ENCODE data around the gene ZNF677. TPM values are rescaled to one million over a fixed set of nuclear protein-coding genes. Genes with fewer than 3 reads are reported as not detected.

Gene ZNF677
- total and polyA plus RNA-seq, 10 of the 15 experiments (the other 5 are each of a cell fraction or from before 2014, with no cell fraction given): 0.07 to 0.68 (median 0.16) TPM; not detected in 6

GRCh38 chr19:53246498-53246897, 8.2 kb downstream of the ZNF677 start:
- ChIA-PET CTCF (no interaction called here), POLR2A (no interaction called here), RAD21 (ENCODE audit: unreplicated experiment) (no interaction called here), SMC1A (ENCODE audit: uncharacterized antibody, unreplicated experiment) (interaction anchor here (0.6 kb wide), 1 partner anchor 145 kb away, joined by 3 read pairs; no protein-coding TSS in a partner anchor)
- intact Hi-C loops (cut with micrococcal nuclease; ENCODE audit: unreplicated experiment): no loop called here
- BruUV-seq (replicated peaks): no TSS peak
- no peak overlapping the region for H3K4me3 ChIP-seq
- TF ChIP-seq ATF7 (IDR thresholded peaks at IDR 0.05; ENCODE audit: low read depth) (peak; percentile 49), SPI1 (IDR thresholded peaks at IDR 0.05; ENCODE audit: borderline replicate concordance, insufficient read depth, low read depth, low read length) (peak; percentile 76; the same call in 1 of the 2 replicates), IRF4 (IDR thresholded peaks at IDR 0.05; ENCODE audit: low read depth, low read length) (0 out of 2 replicates have a peak, but pooled peaks have one; percentile 12), BRCA1 (IDR thresholded peaks at IDR 0.05; ENCODE audit: low read depth, low read length) (no peak), ASH2L (IDR thresholded peaks at IDR 0.05; ENCODE audit: borderline replicate concordance, low read depth) (no peak)
- no peak overlapping the region for H3K9ac ChIP-seq (ENCODE audit: control insufficient read depth, insufficient read depth, low read length)
- no peaks in the 10 kb centered on the region for H3K36me3 ChIP-seq (ENCODE audit: control insufficient read depth in 2 of 2, insufficient read depth in 2 of 2, low read length in 1 of 2)
- ATAC-seq: peak; percentile 45; the same call in 2 of the 3 replicates
- no peak overlapping the region for H3K27ac ChIP-seq (ENCODE audit: control insufficient read depth, insufficient read depth)
- no peak overlapping the region for H3K4me2 ChIP-seq (ENCODE audit: control insufficient read depth, insufficient read depth)
- 0% methylated on average over 1 of the region's 1 CpG for WGBS (ENCODE audit: insufficient coverage, insufficient replicate concordance, low lambda C conversion rate, missing lambda C conversion rate)
- no peaks in the 10 kb centered on the region for H4K20me1 ChIP-seq (ENCODE audit: control insufficient read depth, insufficient read depth)
- FAIRE-seq: no peak
- in situ Hi-C loops (cut with MboI): no loop called here
- H2AFZ ChIP-seq (ENCODE audit: control insufficient read depth, low read depth, low read length): no peak overlapping the region
- no peaks in the 10 kb centered on the region for H3K4me1 ChIP-seq (ENCODE audit: control insufficient read depth, insufficient read depth, low read length)
- peak; percentile 5 for DNase-seq (ENCODE audit: low read depth, low spot score)
- no peaks in the 10 kb centered on the region; the same call in 2 of the 3 replicates for H3K9me3 ChIP-seq (replicated peaks; ENCODE audit: control insufficient read depth, insufficient read depth, low read length)
- no peaks in the 10 kb centered on the region for H3K79me2 ChIP-seq (ENCODE audit: control insufficient read depth, insufficient read depth, low read length)
- no peaks in the 10 kb centered on the region for H3K27me3 ChIP-seq (replicated peaks in 1 of 2; ENCODE audit: control insufficient read depth in 2 of 2, insufficient read depth in 2 of 2, low read length in 1 of 2)

- FAIRE-seq (no peak), ATAC-seq (no peak), DNase-seq (ENCODE audit: low read depth, low spot score) (no peak)
- in situ Hi-C loops (cut with MboI): no loop called here
- ChIA-PET RAD21 (ENCODE audit: unreplicated experiment) (no interaction called here), CTCF (interaction anchor here (1.2 kb wide), 1 partner anchor 12 kb away, joined by 3 read pairs; no protein-coding TSS in a partner anchor), SMC1A (ENCODE audit: uncharacterized antibody, unreplicated experiment) (no interaction called here), POLR2A (no interaction called here)
- no peaks in the 10 kb centered on the region for H4K20me1 ChIP-seq (ENCODE audit: control insufficient read depth, insufficient read depth)
- H3K79me2 ChIP-seq (ENCODE audit: control insufficient read depth, insufficient read depth, low read length): no peaks in the 10 kb centered on the region
- H2AFZ ChIP-seq (ENCODE audit: control insufficient read depth, low read depth, low read length): no peak overlapping the region
- no peak overlapping the region for H3K4me2 ChIP-seq (ENCODE audit: control insufficient read depth, insufficient read depth)
- no peaks in the 10 kb centered on the region for H3K36me3 ChIP-seq (ENCODE audit: control insufficient read depth in 2 of 2, insufficient read depth in 2 of 2, low read length in 1 of 2)
- no TSS peak for BruUV-seq (replicated peaks)
- 7% methylated on average over 4 of the region's 4 CpGs for whole genome bisulfite sequencing (ENCODE audit: insufficient coverage, insufficient replicate concordance, low lambda C conversion rate, missing lambda C conversion rate)
- H3K27ac ChIP-seq (ENCODE audit: control insufficient read depth, insufficient read depth): no peak overlapping the region
- H3K27me3 ChIP-seq (replicated peaks in 1 of 2; ENCODE audit: control insufficient read depth in 2 of 2, insufficient read depth in 2 of 2, low read length in 1 of 2): no peaks in the 10 kb centered on the region
- H3K9ac ChIP-seq (ENCODE audit: control insufficient read depth, insufficient read depth, low read length): no peak overlapping the region
- peaks cover 2% of the 10 kb centered on the region; the same call in 2 of the 3 replicates for H3K9me3 ChIP-seq (replicated peaks; ENCODE audit: control insufficient read depth, insufficient read depth, low read length)
- no peak overlapping the region for H3K4me3 ChIP-seq
- intact Hi-C loops (cut with micrococcal nuclease; ENCODE audit: unreplicated experiment): no loop called here
- H3K4me1 ChIP-seq (ENCODE audit: control insufficient read depth, insufficient read depth, low read length): no peaks in the 10 kb centered on the region
- TF ChIP-seq NR2F1 (conservative IDR thresholded peaks at IDR 0.05): no peak
- TF ChIP-seq POU2F2 (IDR thresholded peaks at IDR 0.05; ENCODE audit: borderline replicate concordance, low read depth, low read length): no peak
- no peak for TF ChIP-seq ZBTB11 (CRISPR knock-in tag; IDR thresholded peaks at IDR 0.05)
- no peak for TF ChIP-seq POLR2A (IDR thresholded peaks at IDR 0.05; ENCODE audit: low read depth, low read length)
- TF ChIP-seq BCL3 (IDR thresholded peaks at IDR 0.05; ENCODE audit: borderline replicate concordance, insufficient read depth, low read depth, low read length, poor library complexity, severe bottlenecking): no peak
- TF ChIP-seq HDAC6 (IDR thresholded peaks at IDR 0.05; ENCODE audit: unreplicated experiment): no peak
- no peak for TF ChIP-seq GABPA (IDR thresholded peaks at IDR 0.05; ENCODE audit: low read depth)
- TF ChIP-seq ZNF217 (IDR thresholded peaks at IDR 0.05): no peak
- TF ChIP-seq PML (IDR thresholded peaks at IDR 0.05; ENCODE audit: low read length): no peak
Measured at GRCh38 chr19:53237114-53237777, 17.4 kb downstream of the ZNF677 start.
